ENCODE measurements around the gene NYNRIN. TPM values are rescaled to one million over a fixed set of nuclear protein-coding genes. Genes with fewer than 3 reads are reported as not detected.

The NYNRIN gene
- total and polyA plus RNA-seq, 10 of the 15 experiments (the other 5 are each of a cell fraction or from before 2014, with no cell fraction given), result under 0.01 to 0.15 (median 0.01) TPM; not detected in 5

DNA sequence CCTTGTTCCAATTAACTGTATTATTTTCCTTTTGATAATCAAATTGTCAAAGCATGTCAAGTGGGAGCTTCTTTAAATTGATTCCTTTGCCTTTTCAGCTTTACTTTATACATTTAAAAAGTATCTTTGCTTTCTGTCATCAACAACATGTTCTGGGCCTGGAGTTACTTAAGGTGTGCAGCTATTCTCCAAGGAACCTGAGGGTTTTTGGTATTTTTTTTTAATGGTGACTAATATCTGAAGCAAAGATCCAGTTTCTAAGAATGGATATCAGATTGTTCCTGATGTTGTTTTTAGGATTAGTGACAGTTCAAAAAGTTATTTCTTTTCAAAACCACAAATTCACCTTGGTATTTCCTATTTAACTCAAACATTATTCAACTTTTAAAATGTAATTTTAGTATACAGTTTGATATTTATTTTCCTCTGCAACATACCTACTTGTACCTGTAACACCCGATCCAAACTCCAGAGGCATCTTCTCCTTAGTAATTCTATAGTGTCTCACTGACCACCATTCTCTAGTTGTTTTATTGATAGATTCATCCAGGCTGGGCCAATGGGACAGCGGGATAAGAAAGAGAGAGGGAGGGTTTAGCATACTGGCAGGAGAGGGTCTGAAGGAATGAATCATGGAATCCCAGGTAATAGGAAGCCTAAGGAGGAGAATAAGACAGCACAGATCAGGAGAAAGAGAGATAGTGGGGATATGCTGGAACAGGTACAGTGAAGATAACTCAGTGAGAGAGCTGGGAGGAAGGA lies 27.5 kb downstream of the NYNRIN start:
- no peak overlapping the region for H3K4me3 ChIP-seq
- DNase-seq (ENCODE audit: low read depth, low spot score), result no peak
- TF ChIP-seq ZNF622 (IDR thresholded peaks at IDR 0.05) (no peak), FOXM1 (IDR thresholded peaks at IDR 0.05; ENCODE audit: low read depth, low read length) (no peak), FOXK2 (IDR thresholded peaks at IDR 0.05) (no peak), TCF3 (IDR thresholded peaks at IDR 0.05; ENCODE audit: borderline replicate concordance, insufficient read depth, low read depth, low read length) (no peak), TARDBP (IDR thresholded peaks at IDR 0.05; ENCODE audit: borderline replicate concordance) (no peak), NFIC (IDR thresholded peaks at IDR 0.05; ENCODE audit: low read depth, low read length) (no peak), POU2F2 (IDR thresholded peaks at IDR 0.05; ENCODE audit: borderline replicate concordance, low read depth, low read length) (no peak), MLLT1 (IDR thresholded peaks at IDR 0.05) (no peak), TAF1 (IDR thresholded peaks at IDR 0.05; ENCODE audit: borderline replicate concordance, low read depth, low read length) (no peak), CBFB (IDR thresholded peaks at IDR 0.05; ENCODE audit: low read depth) (no peak), PKNOX1 (IDR thresholded peaks at IDR 0.05) (no peak), CREB1 (IDR thresholded peaks at IDR 0.05; ENCODE audit: low read depth) (no peak), RELB (IDR thresholded peaks at IDR 0.05; ENCODE audit: low read depth) (no peak), RCOR1 (conservative IDR thresholded peaks at IDR 0.05; ENCODE audit: low read depth, low read length) (no peak), ZNF217 (IDR thresholded peaks at IDR 0.05) (no peak)
- TF ChIP-seq, protein P1, sequence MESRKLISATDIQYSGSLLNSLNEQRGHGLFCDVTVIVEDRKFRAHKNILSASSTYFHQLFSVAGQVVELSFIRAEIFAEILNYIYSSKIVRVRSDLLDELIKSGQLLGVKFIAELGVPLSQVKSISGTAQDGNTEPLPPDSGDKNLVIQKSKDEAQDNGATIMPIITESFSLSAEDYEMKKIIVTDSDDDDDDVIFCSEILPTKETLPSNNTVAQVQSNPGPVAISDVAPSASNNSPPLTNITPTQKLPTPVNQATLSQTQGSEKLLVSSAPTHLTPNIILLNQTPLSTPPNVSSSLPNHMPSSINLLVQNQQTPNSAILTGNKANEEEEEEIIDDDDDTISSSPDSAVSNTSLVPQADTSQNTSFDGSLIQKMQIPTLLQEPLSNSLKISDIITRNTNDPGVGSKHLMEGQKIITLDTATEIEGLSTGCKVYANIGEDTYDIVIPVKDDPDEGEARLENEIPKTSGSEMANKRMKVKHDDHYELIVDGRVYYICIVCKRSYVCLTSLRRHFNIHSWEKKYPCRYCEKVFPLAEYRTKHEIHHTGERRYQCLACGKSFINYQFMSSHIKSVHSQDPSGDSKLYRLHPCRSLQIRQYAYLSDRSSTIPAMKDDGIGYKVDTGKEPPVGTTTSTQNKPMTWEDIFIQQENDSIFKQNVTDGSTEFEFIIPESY (IDR thresholded peaks at IDR 0.05), result no peak

More for the DNA sequence above, 27.5 kb downstream of the NYNRIN start:
- ChIA-PET CTCF (interaction anchor here (0.7 to 10.8 kb wide), 5 partner anchors 20 to 941 kb away, joined by 3 to 452 read pairs (median 8); partner anchors contain the start of genes ADCY4 and RIPK3), RAD21 (ENCODE audit: unreplicated experiment) (no interaction called here), POLR2A (no interaction called here), SMC1A (ENCODE audit: uncharacterized antibody, unreplicated experiment) (interaction anchor here (3.6 kb wide), 1 partner anchor 60 kb away, joined by 18 read pairs; no protein-coding TSS in a partner anchor)
- BruUV-seq (replicated peaks), result no TSS peak
- H3K9me3 ChIP-seq (replicated peaks; ENCODE audit: control insufficient read depth, insufficient read depth, low read length), result no peaks in the 10 kb centered on the region
- no peaks in the 10 kb centered on the region for H3K27me3 ChIP-seq (replicated peaks in 1 of 2; ENCODE audit: control insufficient read depth in 2 of 2, insufficient read depth in 2 of 2, low read length in 1 of 2)
- intact Hi-C loops (cut with micrococcal nuclease; ENCODE audit: unreplicated experiment), result no loop called here
- in situ Hi-C loops (cut with MboI), result no loop called here
- H3K4me1 ChIP-seq (ENCODE audit: control insufficient read depth, insufficient read depth, low read length), result peaks cover 5% of the 10 kb centered on the region
- no peaks in the 10 kb centered on the region for H3K36me3 ChIP-seq (ENCODE audit: control insufficient read depth in 2 of 2, insufficient read depth in 2 of 2, low read length in 1 of 2)
- no peak for FAIRE-seq
- no peak overlapping the region for H2AFZ ChIP-seq (ENCODE audit: control insufficient read depth, low read depth, low read length)
- no peak overlapping the region for H3K9ac ChIP-seq (ENCODE audit: control insufficient read depth, insufficient read depth, low read length)
- H4K20me1 ChIP-seq (ENCODE audit: control insufficient read depth, insufficient read depth), result no peaks in the 10 kb centered on the region
- no peak for ATAC-seq
- peaks cover 18% of the 10 kb centered on the region for H3K79me2 ChIP-seq (ENCODE audit: control insufficient read depth, insufficient read depth, low read length)
- H3K4me2 ChIP-seq (ENCODE audit: control insufficient read depth, insufficient read depth), result no peak overlapping the region
- H3K27ac ChIP-seq (ENCODE audit: control insufficient read depth, insufficient read depth), result no peak overlapping the region
- 64% methylated on average over 2 of the region's 2 CpGs for WGBS (ENCODE audit: insufficient coverage, insufficient replicate concordance, low lambda C conversion rate, missing lambda C conversion rate)
